GM19328 (cell line): ENCODE data around the gene LRRFIP2.

Source experiments
- ATAC-seq: cut with Tn5 transposase; IDR thresholded peaks from one replicate; pipeline ENCODE4 v1.9.1; 2021; ENCODE audit warnings: mild to moderate bottlenecking, moderate library complexity; ENCODE audit not compliant: unreplicated experiment

Gene LRRFIP2

DNA sequence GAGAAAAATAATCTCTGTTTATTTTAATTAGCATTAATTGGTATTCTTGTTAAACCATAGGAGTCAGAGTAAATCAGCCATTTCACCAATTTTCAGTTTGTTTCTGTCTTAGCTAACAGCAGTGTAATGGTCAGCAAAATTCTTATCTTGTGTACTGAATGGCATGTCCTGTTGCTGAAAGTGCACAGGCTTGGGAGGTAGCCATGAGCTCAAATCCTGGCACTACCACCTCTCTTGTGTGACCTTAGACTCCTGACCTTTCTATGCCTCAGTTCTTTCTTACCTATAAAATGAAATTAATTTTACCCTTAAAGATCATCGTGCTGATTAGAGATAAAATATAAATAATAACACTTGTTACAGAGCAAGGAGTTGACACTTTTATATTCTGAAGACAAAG is 145.3 kb downstream of the LRRFIP2 start:
- no peak for ATAC-seq

DNA sequence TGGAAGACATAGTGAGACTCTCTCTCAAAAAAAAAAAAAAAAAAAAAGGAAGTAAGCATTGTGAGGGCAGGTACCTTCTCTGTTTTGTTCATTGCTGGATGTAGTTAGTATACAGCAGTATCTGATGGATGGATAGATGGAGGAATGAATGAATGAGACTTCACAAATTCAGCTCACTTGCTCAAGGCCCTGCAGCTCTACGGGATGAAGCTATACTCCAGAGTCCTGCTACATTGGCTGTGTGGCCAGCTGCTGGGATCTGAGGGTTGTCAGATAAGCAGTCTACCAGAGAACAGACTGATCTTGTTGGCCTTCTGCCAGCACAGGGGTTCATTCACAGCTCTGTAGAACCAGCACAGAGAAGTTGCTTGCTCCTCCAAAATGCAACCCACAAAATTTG is 146.1 kb downstream of the LRRFIP2 start:
- no peak for ATAC-seq

DNA sequence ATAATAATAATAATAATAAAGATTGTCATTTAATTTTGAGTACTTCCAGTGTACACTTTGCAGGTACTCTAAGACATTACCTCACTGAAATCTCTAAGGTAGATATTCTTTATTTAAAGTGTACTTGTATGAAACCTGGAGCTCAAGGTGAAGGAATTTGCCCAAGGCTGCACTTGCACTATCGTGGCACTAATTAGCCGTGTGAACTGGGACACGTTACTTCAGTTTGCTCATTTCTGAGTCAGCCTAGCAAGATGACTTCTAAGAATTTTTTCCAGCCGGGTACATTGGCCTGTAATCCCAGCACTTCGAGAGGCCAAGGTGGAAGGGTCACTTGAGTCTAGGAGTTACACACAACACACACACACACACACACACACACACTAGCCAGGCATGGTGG is 147.5 kb downstream of the LRRFIP2 start:
- ATAC-seq = no peak

DNA sequence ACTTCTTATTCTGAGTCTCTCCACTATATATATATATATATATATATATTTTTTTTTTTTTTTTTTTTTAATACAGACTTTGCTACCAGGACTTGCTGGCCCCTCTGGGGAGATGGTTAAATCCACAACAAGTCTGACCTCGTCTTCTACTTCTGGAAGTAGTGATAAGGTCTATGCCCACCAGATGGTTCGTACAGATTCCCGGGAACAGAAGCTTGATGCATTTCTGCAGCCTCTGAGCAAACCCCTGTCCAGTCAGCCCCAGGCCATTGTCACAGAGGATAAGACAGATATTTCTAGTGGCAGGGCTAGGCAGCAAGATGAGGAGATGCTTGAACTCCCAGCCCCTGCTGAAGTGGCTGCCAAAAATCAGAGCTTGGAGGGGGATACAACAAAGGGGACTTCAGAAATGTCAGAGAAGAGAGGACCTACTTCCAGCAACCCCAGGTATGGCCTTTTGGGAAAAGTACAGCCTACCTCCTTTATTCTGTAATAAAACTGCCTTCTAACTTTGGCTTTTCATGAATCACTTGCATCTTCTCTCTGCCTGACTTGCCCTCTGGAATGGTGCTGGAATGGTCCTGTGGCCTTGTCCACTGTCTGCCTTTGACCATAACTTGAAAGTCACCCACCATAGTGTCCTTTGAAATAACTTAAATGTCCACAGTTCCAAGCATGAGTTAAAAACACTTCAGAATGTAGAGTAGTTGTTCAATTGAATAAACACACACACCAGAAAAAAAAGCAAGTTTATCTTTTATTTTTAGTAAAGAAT is 148.6 kb downstream of the LRRFIP2 start:
- ATAC-seq = no peak

DNA sequence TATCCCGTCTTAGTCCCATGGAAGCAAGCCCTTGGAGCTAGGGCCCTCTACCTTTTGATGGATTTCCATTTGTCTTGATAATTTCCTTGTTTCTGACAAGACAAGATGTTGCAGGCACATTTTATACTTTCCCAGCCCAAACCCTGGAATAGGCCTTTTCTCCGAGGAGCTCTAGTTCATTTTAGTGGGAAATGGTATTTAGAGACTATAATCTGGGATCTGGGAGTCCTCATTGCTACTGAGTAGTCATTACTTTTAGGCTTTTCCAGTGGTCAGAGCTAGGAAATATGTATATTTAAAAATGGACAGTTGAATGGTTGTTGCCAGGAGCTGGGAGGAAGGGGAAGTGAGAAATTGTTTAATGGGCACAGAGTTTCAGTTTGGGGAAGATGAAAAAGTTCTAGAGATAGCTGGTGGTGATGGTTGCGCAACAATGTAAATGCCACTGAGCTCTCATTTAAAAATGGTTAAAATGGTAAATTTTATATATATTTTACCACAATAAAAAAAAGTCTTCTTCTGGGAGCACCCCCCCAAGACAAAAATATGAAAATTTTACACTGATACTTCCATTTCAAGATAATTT is 149.5 kb downstream of the LRRFIP2 start:
- ATAC-seq = no peak

DNA sequence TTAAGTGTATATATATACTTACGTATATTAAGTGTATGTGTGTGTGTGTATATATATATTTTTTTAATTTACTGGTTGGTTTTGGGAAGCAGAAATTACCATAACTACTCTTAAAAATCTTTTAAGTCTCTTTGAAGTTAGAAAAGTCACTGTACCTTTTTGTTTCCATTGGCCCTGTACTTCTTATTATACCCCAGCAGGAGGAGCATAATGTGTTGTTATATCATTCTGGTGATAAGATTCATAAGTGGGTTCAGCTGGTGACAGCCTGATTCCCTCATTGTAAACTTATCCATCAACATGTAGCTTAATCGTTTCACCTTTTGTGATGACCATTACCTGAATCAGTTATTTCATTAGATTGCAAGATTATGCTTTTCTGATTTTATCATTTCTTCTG is 150.3 kb downstream of the LRRFIP2 start:
- no peak for ATAC-seq

DNA sequence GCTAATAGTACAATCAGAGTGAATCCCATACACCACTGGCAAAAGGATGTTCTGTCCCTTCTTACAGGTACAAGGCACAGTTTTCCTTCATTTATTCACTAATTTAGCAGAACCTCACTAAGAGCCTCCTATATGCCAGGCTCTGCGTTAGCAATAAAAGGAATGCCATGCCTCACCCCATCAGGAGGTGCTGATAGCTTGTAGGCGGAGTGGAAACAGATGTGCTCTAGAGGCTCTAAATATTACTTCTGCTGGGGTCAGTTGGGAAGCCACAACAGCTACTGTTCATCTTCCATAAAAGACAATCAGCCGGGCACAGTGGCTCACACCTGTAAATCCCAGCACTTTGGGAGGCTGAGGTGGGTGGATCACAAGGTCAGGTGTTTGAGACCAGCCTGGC is 156.7 kb downstream of the LRRFIP2 start:
- no peak for ATAC-seq

DNA sequence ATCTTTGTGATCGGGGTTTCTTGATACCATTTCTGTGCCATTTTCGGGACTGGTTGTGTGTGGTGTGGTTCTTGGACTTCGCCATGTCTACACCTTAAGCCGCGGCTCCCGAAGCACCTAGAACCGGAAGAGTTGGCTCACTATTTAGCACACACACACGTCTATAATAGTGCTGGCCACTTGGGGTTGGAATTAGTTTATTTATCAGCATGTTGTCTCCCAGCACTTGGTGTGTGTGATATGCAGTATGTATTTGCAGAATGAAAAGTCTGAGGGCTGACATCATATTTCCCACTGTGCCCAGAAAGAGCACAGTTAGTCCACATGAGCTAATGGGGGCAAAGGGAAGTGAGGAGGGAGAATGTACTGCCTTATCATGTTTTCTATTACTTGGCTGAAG is 157.5 kb downstream of the LRRFIP2 start:
- ATAC-seq = no peak

DNA sequence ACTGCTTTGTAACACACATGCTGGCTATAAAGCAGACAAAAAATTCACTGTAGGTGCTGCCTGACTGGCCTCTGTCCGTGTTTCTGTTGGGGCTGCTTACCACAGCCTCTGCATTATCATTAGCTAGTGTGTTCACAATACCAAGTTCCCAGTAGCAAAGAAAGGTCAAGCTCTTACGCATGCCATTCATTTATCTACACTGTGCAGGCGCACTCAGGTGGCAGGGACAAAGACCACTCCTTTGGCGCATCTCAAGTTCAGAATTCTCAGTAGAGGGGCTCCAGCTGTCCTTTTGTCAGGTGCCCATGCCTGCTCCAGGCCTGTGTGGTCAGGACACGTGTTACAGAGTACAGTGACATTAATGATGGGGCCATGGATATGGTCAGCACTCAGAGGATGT is 158.7 kb downstream of the LRRFIP2 start:
- ATAC-seq = no peak

DNA sequence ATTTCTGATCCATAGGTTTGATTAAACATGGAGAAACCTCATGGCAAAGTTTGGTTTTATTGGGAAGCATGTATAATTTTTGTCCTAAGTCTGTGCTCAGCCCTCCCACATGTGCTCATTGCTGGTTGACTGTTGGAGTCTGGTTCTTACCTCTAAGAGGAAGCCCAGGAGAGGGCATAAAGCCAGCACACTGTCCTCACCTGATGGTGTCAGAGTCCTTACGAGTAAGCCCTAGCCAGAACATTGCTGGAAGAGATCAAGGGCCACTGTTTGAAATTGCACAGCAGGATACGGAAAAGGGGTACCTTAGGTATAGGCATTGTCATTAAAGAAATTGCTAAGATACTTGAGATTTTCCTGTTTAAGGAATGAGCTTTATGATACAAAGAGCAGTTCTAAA is 159.8 kb downstream of the LRRFIP2 start:
- ATAC-seq = no peak
